MV-4-11 (cell line): Measurements from ENCODE around the gene CTIF.

ENCODE experiments used
- DNase-seq: peaks from one replicate; lab custom pipeline; 2025; lab: John Stamatoyannopoulos, UW

The CTIF gene

DNA sequence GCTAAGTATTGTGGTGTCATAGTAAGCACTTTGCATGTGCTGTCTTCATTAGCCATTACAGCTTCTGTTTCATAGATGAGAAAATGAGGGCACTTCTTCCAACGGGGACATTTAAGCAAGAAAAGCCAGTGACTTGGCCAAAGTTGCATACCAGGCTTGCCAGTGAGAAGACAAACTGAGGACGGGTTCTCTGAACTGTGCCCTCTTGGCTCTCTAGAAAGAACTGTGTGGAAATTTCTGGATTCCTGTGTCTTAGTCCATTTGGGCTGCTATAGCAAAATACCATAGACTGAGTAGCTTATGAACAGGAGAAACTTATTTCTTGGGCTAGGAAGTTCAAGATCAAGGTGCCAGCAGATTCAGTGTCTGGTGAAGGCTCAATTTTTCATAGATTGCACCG, 13.3 kb downstream of the CTIF start:
- no peak for DNase-seq

GRCh38 chr18:48553236-48553635, 14.4 kb downstream of the CTIF start:
- no peak for DNase-seq

GRCh38 chr18:48554610-48555400, 16.0 kb downstream of the CTIF start:
- no peak for DNase-seq

GRCh38 chr18:48555465-48555995, 16.7 kb downstream of the CTIF start:
- DNase-seq = no peak

GRCh38 chr18:48557640-48558174, 18.9 kb downstream of the CTIF start:
- no peak for DNase-seq

GRCh38 chr18:48558248-48558647, 19.4 kb downstream of the CTIF start:
- no peak for DNase-seq

DNA sequence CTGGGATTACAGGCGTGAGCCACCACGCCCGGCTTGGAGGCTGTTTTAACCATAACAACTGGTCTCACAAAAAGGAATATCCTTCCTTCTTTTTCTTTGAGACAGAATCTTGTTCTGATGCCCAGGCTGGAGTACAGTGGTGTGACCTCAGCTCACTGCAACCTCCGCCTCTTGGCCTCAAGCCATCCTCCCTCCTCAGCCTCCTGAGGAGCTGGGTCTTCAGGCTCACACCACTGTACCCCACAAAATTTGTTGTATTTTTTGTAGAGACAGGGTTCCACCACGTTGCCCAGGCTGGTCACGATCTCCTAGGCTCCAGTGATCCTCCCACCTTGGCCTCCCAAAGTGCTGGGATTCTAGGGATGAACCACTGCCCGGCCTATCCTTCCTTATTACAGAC, 21.7 kb downstream of the CTIF start:
- no peak for DNase-seq

DNA sequence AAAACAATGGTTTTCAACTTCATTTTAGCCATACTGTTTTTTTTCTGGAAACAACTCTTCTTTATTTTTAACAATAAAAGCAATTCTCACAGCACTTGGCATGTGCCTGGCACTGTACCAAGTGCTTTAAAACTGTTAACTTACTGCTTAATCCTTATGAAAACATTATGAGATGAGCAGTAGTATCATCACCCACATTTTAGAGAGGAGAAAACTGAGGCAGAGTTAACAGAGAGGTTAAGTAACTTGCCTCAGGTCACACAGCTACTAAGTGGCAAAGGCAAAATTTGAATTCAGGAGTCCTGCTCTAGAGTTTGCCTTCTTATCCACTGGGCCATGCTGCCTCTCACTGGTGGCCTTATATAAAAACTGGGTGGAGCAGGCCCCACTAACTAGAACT, 23.2 kb downstream of the CTIF start:
- DNase-seq = no peak

DNA sequence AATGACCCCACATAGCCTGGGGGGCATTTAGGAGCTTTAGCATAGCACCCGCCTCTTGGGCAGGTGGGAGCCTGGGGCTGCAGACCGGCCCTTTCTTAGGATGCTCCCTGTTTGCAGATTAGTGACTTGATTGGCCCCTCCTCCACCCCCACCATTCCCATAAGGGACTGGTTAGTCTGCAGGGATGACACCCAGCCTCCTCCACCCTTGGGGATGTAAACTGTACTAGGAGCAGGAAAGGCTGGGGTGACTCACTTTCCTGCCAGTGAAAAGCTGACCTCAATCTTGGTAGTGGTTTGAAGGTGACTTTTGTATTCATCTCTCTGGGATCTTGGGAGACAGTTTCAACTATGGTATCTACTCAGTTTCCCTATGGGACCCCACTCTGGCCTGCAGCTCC, 24.2 kb downstream of the CTIF start:
- DNase-seq = no peak

DNA sequence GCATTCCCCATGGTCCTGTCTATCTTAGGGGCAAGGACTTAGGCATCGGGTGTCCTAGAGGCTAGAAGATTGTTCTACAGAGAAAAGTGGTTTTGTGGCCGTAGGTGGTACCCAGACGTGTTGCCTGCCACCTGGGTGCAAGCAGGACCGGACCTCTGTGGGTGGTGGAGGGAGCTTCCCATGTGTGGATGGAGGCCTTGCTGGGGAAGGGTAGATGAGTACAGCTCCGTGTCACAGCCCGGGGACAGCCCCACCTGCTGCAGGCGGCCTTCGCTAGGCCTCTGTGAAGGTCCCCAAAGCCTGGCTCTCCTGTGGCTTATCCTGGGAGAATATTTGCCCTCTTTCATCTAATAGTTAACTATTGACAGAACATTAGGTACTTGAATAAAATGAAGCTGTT, 25.3 kb downstream of the CTIF start:
- DNase-seq = no peak

GRCh38 chr18:48565105-48565504, 26.3 kb downstream of the CTIF start:
- no peak for DNase-seq

DNA sequence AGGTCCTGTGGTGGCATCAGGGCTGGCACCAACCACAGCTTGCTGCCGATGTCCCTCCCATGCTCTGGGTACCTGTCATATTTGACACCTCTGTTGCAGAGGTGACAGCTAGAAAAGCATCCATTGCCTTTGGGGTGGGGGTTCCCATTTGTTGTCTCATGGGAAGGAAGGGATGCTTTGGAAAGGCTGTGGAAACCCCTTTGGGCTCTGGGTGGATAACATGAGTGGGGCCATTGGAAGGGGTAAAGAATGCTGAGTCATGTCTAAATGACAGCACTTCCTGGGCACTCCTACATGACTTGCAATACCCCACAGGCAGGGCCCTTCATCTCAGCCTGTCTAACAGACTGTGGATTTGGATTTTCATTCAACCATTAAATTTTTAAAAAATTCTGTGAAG, 27.8 kb downstream of the CTIF start:
- DNase-seq = no peak

DNA sequence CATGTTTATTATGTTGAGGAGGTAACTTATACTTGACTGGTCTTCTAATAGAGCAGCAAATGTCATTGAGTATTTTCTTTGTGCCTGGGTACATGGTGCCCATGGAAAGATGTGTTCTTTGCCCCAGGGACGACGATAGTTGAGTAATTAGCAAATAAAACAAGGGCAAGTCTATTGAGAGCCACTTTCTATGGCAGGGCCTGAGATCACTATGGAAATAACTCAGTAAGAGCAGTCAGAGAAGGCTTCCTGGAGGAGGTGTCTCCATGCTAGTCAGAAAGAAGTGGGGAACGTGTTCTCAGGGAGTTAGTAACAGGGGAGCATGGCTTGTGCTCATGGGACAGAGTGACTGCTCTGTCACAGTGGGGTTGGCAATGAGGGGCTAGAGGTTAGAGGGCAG, 28.6 kb downstream of the CTIF start:
- DNase-seq = no peak

- DNase-seq = no peak
Observed at GRCh38 chr18:48569139-48569914, 30.5 kb downstream of the CTIF start.

DNA sequence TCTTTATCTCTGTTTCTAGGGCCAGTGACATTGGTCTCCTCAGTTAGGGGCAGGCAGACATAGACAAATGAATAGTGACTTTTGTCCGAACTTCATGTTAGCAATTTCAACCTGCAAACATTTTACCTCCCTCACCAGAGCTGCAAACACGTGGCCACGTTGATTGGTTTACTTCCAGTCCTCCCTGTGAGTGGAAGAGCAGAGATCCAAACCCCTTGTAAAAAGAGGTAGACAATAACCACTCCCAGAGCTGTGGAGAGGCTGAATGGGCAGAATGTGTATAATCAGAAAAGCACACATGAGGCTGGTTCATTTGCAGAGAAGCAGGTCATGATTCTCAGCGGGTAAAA, 31.1 kb downstream of the CTIF start:
- DNase-seq = no peak

DNA sequence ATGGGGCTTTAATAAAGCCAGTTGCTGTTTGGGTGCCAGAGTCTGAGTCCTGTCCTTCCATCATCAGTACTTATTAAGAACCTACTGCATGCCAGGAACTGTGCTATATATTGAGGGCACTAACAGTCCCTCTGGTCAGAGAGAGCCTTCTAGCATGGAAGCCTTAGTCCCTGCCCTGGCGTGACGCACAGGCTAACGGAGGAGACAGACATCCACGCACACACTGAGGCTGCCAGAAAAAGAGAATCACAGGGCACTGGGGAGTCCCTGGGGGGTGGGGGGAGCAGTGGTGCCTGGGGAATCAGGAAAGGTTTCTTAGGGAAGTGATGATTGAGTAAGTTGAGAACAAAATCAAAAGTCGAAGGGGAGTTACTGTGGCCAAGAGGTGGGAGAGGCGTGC, 31.5 kb downstream of the CTIF start:
- no peak for DNase-seq

DNA sequence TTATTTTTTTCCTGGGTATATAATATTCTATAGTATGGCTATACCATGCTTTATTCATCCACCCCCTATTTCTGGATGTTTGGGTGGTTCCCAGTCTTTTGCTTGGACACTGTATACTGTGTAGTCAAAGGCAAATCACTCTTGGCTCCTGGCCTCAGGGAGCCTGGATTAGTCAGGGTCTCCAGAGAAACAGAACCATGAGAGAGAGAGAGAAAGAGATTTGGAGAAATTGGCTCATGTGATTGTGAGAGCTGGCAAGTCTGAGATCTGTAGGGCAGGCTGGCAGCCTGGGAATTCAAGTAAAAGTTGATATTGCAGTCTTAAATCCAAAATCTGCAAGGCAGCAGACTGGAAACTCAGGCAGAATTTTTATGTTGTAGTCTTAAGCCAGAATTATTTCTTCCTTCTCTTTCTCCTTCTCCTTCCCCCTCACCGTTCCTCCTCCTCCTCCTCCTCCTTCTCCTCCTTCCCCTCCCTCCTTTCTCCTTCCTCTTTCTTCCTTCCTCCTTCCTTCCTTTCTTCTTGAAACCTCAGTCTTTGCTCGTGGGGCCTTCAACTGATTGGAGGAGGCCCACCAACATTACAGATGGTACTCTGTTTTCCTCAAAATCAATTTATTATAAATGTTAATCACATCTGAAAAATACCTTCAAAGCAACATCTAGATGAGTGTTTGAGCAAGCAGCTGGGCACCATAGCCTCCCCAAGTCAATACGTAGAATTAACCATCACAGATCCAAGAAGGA, 33.0 kb downstream of the CTIF start:
- no peak for DNase-seq

GRCh38 chr18:48572402-48573126, 33.7 kb downstream of the CTIF start:
- DNase-seq = no peak

DNA sequence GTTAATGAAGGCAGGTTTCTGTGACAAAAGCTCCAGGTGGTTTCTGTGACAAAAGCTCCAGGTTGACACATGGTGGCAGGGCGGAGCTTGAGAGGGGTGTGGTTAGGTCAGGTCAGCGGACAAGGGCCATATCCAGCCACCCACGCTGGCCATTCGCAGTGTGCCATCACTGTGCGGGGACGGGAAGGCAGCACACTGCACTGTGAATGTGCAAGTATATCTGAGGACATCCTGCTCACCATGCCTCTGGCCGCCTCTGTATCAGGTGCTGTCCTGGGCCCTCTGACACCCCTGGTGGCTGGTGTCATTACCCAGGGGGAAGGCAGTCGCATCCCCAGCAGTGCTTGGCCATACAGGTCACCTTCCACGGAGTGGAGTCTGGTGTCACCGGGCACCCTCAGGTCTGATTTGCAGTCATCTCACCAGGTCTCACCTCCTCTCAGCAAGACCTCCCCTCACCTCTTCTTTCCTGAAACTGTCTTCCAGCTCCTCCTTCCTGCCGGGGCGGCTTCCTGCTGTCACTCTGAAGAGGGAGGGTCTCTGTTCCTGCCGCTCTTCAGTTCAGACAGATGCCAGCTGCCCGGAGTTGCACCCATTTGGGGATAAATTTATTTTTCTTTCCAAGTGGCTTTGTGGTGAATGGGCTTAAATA, 34.9 kb downstream of the CTIF start:
- DNase-seq = no peak

GRCh38 chr18:48574667-48575300, 36.0 kb downstream of the CTIF start:
- DNase-seq = no peak

DNA sequence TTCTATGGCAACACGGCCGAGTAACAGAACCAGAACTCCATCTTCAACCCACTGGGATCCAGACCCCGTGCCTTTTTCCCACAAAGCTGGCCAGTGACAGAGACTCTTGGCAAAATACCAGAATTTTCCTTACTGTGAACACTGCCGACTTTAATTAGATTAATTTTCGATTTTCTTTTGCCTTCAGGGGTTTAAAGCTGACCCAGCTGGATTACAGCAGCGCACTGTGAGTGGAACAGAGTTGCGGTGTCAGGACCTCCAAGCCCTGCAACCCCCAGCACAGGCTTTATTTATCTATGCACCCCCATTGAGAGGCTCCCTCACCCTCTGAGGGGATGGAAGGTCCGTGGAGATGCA, 36.4 kb downstream of the CTIF start:
- DNase-seq = no peak
